ENCODE results near the gene RBM19. TPM values are rescaled to one million over a fixed set of nuclear protein-coding genes. Genes with fewer than 3 reads are reported as not detected.

Gene RBM19
- total and polyA plus RNA-seq, 2 of the 4 experiments (the other 2 are of a cell fraction) = 18.7 to 19.2 TPM

DNA sequence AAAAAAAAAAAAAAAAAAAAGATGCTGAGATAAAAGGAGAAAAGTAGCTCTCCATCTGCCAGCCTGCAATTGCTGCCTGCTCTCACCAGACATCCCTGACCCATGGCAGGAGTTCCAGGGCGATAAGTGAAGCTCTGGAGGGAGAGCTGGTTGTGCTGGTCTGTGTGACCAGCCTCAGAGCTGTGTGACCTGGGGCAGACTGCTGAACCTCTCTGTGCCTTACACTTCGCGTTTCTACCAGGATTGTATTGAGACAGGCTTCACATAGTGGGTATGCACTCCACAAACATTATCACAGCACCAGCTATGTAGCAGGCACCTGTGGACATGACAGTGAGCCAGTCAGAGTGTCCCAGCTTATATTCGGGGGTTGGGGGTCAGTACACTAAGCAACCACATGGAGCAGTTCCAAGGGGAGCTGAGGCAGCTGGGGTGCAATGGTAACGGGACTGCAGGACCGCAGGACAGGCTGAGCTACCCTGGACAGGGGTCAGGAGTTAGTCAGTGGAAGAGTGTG is 57.5 kb downstream of the RBM19 start:
- Histone ChIP-seq H3K23ac (ENCODE audit: low read depth, low read length) (no peak overlapping the region), H3K36me3 (ENCODE audit: control insufficient read depth, insufficient read depth, low read length) (peaks cover 20% of the 10 kb centered on the region), H4K5ac (ENCODE audit: low read depth, low read length) (no peak overlapping the region), H3K27ac (ENCODE audit: insufficient read depth, low read length) (no peak overlapping the region), H3K18ac (ENCODE audit: low read depth, low read length) (no peak overlapping the region), H3K9me1 (ENCODE audit: insufficient read depth, low read length) (peaks cover 11% of the 10 kb centered on the region), H2AK9ac (replicated peaks; ENCODE audit: low read depth, low read length, poor library complexity) (peak overlapping the region; percentile 9), H2BK120ac (ENCODE audit: low read depth, low read length) (no peak overlapping the region), H3K14ac (replicated peaks; ENCODE audit: low read depth, low read length) (no peak overlapping the region), H3K9me3 (ENCODE audit: control insufficient read depth, insufficient read depth, low read length) (no peaks in the 10 kb centered on the region), H3K4ac (ENCODE audit: low read depth, low read length) (no peak overlapping the region), H3K27me3 (ENCODE audit: control insufficient read depth, insufficient read depth, low read length) (no peaks in the 10 kb centered on the region), H4K8ac (ENCODE audit: low read depth in 2 of 2, low read length in 2 of 2) (no peak overlapping the region), H2AK5ac (ENCODE audit: low read depth, low read length) (no peak overlapping the region), H3K4me1 (ENCODE audit: control insufficient read depth, insufficient read depth, low read length) (no peaks in the 10 kb centered on the region), H3K4me3 (ENCODE audit: insufficient read depth, low read depth, low read length) (no peak overlapping the region), H3K9ac (ENCODE audit: low read depth, low read length) (no peak overlapping the region), H3K4me2 (ENCODE audit: low read depth, low read length) (no peak overlapping the region), H2AFZ (replicated peaks; ENCODE audit: low read length, poor library complexity) (no peak overlapping the region), H4K91ac (ENCODE audit: insufficient read depth, low read depth, low read length) (no peak overlapping the region), H2BK15ac (ENCODE audit: low read depth, low read length) (no peak overlapping the region), H3K79me1 (ENCODE audit: low read depth in 1 of 2, low read length in 2 of 2) (no peaks in the 10 kb centered on the region; a peak in 2 of 4 replicates), H2BK20ac (ENCODE audit: low read depth, low read length) (no peak overlapping the region), H3K56ac (ENCODE audit: extremely low read depth, insufficient read depth, low read length) (no peak overlapping the region), H4K20me1 (ENCODE audit: insufficient read depth, low read length) (no peaks in the 10 kb centered on the region; the same call in 1 of the 2 replicates), H2BK5ac (ENCODE audit: low read depth, low read length, poor library complexity, severe bottlenecking) (no peak overlapping the region)
- DNase-seq (no peak), ATAC-seq (ENCODE audit: low read depth) (no peak)
- in situ Hi-C loops (cut with MboI; ENCODE audit: low sequenced_read_pairs) (no loop called here), intact Hi-C loops (cut with micrococcal nuclease) (no loop called here), dilution Hi-C loops (cut with HindIII; ENCODE audit: low sequenced_read_pairs, unreplicated experiment) (no loop called here)
- no TSS peak for BruUV-seq (replicated peaks)
- ChIA-PET CTCF (no interaction called here), POLR2A (ENCODE audit: unreplicated experiment) (no interaction called here)
- WGBS, 2 experiments (ENCODE audit: extremely low coverage in 2 of 2, insufficient read length in 1 of 2) = no CpG with 5 or more reads among the region's 6 CpGs
- no peak for TF ChIP-seq RAD21 (IDR thresholded peaks at IDR 0.05; ENCODE audit: low read length)
- no peak for TF ChIP-seq CEBPB (IDR thresholded peaks at IDR 0.05; ENCODE audit: low read depth, low read length)
- no peak for TF ChIP-seq POLR2A (IDR thresholded peaks at IDR 0.05; ENCODE audit: low read depth, low read length)
- no peak for TF ChIP-seq BHLHE40 (IDR thresholded peaks at IDR 0.05; ENCODE audit: low read depth, low read length)
- no peak for TF ChIP-seq MAFK (IDR thresholded peaks at IDR 0.05; ENCODE audit: low read depth, low read length)
- no peak for TF ChIP-seq FOS (IDR thresholded peaks at IDR 0.05; ENCODE audit: low read depth, low read length)
- TF ChIP-seq NFE2L2 (IDR thresholded peaks at IDR 0.05; ENCODE audit: low read depth, low read length) = no peak
- no peak for TF ChIP-seq MAZ (IDR thresholded peaks at IDR 0.05; ENCODE audit: borderline replicate concordance, low read depth, low read length)
- TF ChIP-seq RCOR1 (IDR thresholded peaks at IDR 0.05; ENCODE audit: insufficient replicate concordance, low read length) = no peak
- TF ChIP-seq MXI1 (IDR thresholded peaks at IDR 0.05; ENCODE audit: borderline replicate concordance, low read depth, low read length) = no peak
- TF ChIP-seq RFX5 (IDR thresholded peaks at IDR 0.05; ENCODE audit: low read depth, low read length) = no peak
- no peak for TF ChIP-seq SMC3 (IDR thresholded peaks at IDR 0.05; ENCODE audit: low read depth, low read length)
- TF ChIP-seq USF2 (IDR thresholded peaks at IDR 0.05; ENCODE audit: low read depth, low read length) = no peak
- TF ChIP-seq ELK1 (IDR thresholded peaks at IDR 0.05; ENCODE audit: borderline replicate concordance, low read depth, low read length) = no peak
